GM20000 (cell line): ENCODE data around the gene DDX24.

Experiments used
- DNase-seq: peaks from one replicate; pipeline ENCODE4 v3.0.0; 2012; ENCODE audit warnings: low spot score
- TF ChIP-seq, protein P1 (sequence below): IDR thresholded peaks from 2 replicates; pipeline ENCODE4 v1.5.1; 2012; ENCODE audit warnings: mild to moderate bottlenecking, control low read depth; ENCODE audit errors: extremely low read depth, missing control alignments

Gene DDX24

DNA sequence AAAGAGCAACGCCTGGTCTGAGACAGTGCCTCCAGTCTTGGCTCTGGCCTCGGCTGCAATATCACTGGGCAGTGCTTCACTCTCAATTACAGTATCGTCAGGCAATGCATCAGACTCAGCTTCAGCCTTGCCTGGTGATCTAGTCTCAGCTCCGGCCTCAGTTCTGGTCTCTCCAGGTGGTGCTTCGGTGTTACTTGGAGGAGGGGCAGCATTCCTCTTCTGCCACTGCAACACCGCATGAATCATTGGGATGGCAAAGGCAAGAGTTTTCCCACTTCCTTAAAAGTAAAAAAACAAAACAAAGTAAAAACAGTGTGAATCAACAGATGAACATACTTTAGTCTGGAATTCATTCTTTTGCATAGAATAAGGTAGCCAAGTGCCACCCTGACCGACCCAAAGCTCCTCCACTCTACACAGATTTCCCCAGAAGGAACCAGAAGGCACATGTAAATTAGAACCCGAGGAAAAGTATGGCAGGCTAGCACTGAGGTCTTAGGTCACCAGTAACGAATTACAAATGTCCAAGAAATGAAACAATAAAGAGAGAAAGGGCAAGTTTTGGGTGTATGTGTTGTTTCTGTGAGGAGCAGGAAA lies 18.6 kb downstream of the DDX24 start:
- no peak for DNase-seq

DNA sequence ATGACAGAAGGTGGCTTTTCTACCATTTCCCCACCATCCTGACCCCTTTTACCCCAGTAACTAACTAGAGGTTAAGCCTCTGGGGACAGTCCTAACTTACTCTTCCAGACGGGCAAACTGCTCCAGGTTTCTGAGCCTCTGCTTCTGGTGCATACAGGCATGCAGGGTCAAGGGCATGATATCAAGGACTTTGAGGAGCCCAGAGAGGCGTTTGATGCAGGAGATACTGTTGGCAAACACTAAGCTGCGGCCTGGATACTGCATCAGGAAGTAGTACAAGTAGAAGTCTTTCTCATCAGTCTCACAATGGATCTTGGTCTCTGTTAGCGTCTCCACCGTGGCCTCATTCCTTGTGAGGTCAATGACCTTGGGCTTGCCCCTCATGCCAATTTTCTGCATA lies 21.0 kb downstream of the DDX24 start:
- TF ChIP-seq, protein P1, sequence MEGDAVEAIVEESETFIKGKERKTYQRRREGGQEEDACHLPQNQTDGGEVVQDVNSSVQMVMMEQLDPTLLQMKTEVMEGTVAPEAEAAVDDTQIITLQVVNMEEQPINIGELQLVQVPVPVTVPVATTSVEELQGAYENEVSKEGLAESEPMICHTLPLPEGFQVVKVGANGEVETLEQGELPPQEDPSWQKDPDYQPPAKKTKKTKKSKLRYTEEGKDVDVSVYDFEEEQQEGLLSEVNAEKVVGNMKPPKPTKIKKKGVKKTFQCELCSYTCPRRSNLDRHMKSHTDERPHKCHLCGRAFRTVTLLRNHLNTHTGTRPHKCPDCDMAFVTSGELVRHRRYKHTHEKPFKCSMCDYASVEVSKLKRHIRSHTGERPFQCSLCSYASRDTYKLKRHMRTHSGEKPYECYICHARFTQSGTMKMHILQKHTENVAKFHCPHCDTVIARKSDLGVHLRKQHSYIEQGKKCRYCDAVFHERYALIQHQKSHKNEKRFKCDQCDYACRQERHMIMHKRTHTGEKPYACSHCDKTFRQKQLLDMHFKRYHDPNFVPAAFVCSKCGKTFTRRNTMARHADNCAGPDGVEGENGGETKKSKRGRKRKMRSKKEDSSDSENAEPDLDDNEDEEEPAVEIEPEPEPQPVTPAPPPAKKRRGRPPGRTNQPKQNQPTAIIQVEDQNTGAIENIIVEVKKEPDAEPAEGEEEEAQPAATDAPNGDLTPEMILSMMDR = no peak
- no peak for DNase-seq

More for the DNA sequence above, 18.6 kb downstream of the DDX24 start:
- TF ChIP-seq, protein P1 = no peak

DNA sequence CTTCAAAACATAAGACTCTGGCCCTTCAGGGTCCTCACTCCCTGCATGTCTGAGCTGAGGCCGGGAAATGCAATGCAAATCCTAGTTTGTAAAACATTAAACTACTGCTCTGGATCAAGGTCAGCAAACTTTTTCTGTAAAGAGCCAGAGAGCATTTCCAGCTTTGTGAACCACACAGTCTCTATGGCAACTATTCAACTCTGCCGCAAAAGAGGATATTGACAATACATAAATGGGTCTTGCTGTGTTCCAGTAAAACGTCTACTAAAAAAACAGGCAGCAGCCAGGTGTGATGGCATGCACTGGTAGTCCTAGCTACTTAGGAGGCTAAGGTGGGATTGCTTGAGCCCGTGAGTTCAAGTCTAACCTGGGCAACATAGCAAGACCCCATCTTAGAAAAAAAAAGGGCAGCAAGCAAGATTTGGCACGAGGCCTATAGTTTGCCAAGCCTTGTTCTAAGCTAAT lies 22.3 kb downstream of the DDX24 start:
- TF ChIP-seq, protein P1 = no peak

DNA sequence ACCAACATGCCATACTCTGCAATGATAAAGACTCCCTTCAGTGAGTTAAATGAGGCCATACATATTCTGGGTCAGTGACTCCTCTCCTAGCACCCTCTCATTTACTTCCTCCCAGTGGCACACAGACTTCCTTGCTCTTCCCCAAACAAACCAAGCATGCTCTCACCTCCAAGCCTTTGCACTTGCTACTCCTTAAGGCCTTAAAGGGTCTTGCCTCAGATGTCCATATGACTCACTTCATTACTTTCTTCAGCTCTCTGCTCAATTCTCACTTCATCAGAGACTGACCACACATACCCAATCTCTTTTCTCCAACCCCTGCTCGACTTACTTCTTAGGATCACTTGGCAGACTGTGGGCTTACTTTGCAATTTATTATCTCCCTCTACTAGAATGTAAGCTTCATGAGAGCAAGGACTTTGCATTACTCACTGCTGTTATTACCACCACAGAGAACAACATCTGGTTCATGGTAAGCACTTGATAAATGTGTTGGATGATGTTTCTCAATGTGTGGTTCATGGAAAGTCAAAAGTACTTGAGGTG lies 22.8 kb downstream of the DDX24 start:
- DNase-seq = no peak

More for the DNA sequence above, 22.3 kb downstream of the DDX24 start:
- no peak for DNase-seq

DNA sequence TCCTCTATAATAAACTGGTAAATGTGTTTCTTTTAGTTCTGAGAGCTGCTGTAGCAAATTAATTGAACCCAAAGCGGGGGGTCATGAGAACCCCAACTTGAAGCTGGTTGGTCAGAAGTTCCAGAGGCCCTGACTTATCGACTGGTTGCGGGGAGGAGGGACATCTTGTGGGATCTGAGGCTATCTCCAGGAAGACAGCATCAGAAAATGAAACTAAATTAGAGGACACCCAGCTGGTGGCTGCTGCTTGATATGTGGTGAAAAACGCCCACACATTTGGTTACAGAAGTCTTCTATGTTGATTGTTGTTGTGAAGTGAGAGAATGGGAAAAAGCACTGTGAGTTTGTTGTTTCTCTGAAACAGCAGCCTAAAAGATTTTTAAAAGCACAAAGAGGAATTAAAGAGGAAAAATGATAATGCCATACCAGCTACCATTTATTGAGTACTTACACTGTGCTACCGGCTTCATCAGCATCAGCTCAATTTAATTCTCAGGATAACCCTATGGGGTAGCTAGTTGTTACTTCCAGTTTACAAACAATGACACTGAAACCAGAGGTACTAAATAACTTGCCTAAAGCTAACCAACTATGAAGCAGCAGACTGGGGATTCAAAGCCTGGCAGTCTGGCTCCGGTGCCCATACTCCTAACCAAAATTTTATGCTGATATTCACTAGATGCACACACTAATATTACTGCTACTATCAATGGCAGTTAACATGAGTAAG lies 24.3 kb downstream of the DDX24 start:
- TF ChIP-seq, protein P1 = no peak
- peak; percentile 56 for DNase-seq

More for the DNA sequence above, 22.8 kb downstream of the DDX24 start:
- TF ChIP-seq, protein P1 = no peak

DNA sequence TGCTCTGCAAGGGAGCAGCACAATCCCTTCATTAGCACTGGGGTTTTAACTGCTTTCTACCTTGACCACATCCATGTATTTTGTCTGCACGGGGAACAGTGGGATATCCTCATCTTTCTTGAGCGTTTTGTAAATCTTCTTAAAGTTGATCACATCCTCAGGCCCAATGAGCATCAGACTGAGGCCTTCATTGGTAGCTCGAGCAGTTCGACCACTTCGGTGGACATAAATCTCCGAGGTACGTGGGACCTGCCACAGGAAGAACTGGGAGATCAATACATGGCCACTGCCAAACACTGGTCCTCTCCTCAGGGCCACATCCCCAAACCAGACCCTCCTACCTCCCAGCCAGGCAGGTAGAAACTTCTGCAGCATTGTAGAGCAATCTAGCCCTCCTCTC lies 26.1 kb downstream of the DDX24 start:
- TF ChIP-seq, protein P1 = no peak

DNA sequence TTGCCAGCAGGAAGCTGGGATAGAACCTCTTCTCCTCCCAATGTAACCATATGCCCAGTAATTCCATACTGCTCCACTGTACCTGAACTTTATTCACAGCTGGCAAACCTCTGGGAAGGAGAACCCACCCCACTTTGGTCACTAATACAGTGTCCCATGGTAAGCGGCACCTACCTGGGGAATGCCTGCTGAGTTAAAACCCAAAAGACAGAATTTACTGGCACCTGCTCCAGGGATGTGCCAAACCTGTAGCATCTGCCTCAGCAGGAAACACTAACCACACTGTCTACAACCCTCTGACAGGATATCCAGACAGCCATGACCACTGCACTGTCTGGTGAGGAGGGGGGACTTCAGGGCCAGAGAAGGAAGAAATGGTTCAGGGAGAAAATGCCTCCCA lies 26.6 kb downstream of the DDX24 start:
- TF ChIP-seq, protein P1 = no peak
- no peak for DNase-seq

More for the DNA sequence above, 26.1 kb downstream of the DDX24 start:
- no peak for DNase-seq
